DMS114 treated with DMSO at 0.1 percent for 48 hours (cell line): ENCODE data around the gene ANKRD12.

Experiments used
- DNase-seq: peaks from one replicate; lab custom pipeline; 2025; ENCODE audit not compliant: unreplicated experiment; lab: John Stamatoyannopoulos, UW

Gene ANKRD12

DNA sequence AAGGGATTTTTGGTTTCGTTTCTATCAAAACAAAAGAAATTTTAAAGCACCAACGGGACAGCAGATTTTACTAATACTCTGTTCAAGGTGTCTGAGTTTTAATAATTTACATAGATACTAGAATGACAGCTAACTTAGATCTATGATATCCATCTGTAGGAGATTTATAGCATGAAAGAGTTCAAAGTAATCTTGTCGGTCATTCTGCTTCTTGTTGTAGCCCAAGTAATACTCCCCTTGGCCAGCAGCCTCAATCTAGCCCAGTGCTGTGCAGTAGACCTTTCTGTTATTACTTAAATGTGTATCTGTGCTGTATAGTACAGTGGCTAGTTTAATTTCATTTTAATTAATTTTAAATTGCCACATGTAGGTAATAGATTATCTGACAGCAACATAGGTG lies 44.7 kb downstream of the ANKRD12 start:
- DNase-seq = no peak

DNA sequence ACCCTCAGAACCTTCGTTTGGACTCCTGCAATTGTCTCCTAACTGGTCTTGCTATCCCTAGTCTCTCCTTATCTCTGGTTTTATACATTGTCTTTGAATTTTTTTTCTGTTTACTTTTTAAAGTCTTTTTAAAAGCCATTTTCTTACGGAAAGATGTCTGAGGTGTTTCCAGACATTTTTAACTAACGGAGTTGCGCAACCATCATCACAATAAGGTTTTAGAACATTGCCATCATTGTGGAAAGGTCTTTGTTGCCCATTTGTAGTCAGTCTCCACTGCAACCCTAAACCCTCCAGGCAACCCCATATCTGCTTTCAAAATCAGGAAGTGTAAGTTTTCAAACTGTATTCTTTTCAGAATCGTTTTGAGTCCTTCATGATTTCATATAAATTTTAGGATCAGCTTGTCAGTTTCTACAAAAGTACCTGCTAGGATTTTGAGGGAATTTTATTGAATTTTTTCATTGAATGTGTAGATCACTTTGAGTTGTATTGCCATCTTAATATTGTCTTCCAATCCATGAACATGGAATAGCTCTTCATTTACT lies 46.3 kb downstream of the ANKRD12 start:
- no peak for DNase-seq

DNA sequence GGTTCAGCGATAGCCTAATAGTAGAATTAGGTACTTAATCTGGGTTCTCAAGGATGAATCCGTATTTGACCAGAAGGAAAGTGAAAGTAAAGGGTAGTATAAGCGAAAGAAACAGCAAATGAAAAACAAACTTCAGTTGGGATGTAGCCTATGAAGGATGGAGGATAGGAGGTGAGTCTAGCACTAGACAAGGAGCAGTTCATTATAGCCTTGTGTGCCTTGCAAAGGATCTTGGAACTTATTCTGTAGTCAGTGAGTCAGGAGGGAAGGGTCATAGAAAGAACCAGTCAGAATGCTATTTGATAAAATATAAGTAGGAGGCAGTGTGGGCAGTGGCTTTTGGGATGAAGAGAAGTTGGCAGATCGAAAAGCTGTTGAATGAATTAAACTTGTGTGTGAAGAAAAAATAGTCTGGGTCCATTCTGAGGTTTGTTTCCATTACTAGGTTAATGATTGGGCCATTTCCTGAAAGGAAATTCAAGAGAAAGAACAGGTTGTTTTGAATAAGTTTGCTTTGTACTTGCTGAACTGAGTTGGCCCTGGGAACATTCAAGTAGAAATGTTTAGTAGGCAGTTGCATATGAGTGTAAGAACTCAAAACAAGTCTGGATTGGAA lies 48.5 kb downstream of the ANKRD12 start:
- no peak for DNase-seq

DNA sequence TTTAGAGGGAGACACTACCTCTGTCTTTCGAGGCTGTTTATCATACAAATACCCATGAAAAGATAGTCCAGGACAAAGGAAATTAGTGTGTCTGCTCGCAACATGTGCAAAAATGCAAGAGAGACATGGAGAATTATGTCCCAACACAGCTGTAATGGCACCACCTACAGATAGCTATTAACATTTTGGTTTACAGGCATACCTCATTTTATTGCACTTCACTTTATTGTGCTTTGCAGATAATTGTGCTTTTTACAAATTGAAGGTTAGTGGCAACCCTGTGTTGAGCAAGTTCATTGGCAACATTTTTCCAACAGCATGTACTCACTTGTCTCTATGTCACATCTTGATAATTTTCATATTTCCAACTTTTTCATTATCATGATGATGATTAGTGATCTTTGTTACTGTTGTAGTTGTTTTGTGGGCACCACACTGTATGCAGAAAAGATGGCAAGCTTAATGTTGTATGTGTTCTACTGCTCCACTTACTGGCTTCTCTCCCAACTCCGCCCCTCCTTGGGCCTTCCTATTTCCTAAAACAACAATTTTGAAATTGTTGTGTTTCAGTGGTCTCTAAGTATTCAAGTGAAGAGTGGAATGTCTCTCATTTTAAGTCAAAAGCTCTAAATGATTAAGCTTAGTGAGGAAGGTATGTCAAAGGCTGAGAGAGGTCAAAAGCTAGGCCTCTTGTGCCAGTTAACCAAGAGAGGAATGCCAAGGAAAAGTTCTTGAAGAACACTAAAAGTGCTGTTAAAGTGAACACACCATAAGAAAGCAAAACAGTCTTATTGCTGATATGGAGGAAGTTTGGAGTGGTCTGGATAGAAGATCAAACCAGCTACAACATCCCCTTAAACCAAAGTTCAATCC lies 52.0 kb downstream of the ANKRD12 start:
- no peak for DNase-seq

DNA sequence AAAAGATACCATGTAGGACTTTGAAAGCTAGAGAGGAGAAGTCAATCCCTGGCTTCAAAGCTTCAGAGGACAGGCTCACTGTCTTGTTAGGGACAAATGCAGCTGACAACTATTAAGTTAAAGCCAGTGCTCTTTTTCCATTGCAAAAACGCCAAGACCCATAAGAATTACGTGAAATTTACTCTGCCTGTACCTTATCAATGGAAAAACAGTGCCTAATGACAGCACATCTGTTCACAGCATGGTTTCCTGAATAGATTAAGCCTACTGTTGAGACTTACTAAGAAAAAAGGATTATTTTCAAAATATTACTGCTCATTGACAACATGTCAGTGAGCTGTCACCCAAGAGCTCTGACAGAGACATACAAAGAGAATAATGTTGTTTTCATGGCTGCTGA lies 52.9 kb downstream of the ANKRD12 start:
- DNase-seq = no peak

DNA sequence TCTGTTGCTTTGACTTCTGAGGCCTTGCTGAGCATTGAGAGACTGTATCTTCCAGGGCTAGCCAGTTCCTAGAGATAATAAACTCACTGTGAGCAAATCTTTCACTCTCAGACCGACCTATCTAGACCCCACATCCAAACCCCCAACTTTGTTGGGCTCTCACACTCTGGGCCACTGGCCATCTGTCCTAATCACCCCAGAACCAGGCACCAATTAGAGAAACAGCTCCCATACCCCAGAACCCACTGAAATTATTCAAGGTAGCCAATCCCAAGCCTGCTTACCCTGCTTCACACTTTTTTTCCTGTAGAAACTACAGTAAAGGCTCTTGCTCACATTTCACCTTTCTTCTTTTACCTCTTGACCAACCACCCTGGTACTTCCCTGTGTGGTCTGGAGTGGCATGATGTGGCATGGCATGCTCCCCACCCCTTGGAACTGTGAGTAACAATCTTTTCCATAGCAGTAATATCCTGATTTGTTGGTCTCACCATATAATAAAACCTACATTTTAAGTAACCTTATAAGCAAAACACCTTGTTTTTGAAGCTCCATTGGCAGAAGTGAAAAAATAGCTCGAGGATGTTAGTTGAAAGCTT lies 55.2 kb downstream of the ANKRD12 start:
- DNase-seq = no peak

DNA sequence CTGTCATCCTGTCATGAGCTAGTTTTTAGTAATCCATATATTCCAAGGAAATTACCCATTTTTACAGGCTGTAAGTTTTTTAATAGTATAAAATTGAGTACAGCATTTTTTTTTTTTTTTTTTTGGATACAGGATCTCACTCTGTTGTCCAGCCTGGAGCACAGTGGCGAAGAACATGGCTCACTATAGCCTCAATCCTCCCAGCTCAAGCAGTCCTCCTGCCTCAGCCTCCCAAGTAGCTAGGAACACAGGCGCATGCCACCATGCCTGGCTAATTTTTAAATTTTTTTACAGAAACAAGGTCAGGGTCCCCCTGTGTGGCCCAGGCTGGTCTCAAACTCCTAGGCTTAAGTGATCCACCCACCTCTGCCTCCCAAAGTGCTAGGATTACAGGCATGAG lies 56.5 kb downstream of the ANKRD12 start:
- DNase-seq = no peak

DNA sequence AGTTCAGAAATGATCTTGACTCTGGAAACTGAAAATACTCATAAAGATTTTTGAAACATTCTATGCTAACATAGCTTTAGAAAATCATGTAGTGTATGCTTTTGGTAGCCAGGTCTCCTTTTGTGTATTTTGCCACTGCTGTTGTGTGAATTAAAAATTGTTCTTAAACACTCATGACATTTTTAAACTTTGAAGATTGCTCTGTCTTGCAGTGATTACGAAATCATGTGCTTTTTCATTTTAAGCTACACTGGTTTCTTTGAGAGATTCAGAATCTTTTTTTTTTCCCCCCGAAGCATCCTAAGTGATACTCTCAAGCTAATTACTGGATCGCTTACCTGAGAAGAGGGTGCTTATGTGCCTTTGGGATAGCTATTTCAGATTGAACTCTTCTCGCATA lies 60.0 kb downstream of the ANKRD12 start:
- DNase-seq = no peak

DNA sequence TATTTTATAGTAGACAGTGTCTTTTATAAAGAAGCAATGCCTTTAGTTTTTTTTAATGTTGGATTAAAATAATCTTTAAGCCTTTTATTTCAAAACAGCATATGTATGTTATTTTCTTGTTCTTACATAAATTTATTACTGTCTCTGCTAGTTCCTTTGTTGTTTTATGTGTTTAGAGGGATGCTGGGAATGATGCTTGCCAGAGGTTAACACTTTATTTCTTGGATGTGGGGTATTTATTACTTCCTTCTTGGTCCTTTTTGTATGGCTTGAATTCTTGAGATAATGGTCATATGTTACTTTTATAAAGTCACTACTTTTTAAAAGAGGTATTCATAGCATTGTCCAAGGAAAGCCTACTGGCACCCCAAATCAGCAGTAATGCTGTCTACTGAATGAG lies 63.1 kb downstream of the ANKRD12 start:
- no peak for DNase-seq

DNA sequence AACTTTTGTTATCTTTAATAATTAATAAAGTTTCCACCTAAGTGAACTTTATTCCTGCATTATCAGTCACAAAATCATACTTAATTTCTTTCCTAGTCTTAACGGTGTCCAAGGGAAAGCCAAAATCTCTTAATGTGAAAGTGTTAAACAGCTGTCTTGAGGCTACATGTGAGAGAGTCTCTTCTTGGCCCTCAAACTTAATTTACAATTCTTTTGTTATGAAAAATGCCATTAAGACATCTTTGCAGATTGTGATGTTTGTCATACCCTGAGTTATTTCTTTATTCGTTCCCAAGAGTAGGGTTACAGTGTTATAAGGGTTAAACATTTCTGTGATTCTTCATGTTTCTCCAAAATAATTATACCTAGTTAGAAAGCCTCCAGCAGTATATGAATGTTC lies 64.6 kb downstream of the ANKRD12 start:
- DNase-seq = no peak

DNA sequence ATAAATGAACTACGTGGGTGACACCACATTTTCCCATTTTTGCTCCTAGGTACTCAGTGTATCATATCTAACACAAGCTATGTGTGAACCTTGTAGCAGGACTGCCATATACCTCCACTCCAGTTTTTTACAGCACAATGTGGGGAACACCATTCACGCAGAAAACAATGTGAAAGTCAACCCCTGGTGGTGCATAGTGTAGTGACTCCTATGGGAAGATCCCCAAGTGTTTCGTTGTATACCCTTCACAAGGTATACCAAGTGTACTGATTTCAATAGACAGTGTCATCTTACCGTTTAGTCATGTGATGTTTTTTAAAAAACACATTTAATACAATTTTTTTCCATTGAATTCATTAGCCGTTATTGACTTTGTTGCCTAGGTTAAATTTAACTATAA lies 68.1 kb downstream of the ANKRD12 start:
- DNase-seq = no peak

DNA sequence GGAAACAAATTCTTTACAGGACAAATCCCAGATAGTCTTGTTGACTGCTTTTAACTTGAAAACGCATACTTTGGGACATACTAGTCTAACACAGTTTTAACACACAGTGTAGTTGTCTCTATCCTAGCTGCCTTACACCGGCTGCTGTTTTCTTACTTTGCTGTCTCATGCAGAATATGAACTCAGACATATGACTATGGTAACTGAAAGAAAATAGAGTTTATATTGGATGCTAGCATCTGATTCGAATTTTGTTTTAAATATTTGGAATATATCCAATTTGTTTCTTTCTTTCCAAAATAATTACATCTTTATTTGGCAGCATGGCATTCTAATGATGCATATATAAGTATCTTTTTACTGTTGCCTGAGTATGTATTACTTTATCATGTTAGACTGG lies 69.8 kb downstream of the ANKRD12 start:
- DNase-seq = no peak

DNA sequence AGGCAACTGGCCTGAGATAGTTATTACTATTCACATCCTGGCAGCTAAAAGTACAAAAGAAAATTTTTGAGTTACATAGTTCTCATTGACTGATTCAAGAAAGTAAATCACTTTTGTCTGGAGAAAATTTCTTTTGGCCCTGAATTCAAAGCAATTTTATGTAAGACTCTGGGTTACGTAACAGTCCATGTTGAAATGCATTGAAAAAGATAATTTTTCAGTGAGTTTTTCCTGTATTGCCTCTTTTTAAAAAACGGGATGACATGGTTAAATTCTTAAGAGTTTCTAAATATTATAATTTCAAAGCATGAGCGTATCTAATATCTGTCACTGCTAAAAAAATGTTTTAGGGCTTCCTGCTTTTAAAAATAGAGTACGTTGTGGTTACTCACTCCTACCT lies 72.7 kb downstream of the ANKRD12 start:
- no peak for DNase-seq

DNA sequence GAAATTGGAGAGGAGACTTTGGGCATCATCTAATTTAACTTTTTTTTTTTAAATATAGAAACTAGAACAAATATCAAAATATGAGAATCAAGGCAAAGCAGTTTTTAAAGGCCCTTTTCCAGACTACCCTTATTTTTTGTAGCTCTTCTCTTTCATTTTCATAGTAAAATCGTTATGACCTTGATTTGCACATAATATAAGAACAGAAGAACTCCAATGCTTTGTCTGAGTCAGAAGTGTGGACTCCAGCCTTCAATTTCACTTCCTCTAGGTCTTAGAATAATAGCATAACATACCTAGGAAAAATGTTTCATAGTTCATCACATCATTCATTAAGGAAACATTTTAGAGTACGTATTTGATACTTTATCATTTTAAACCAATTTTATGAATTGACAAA lies 74.4 kb downstream of the ANKRD12 start:
- no peak for DNase-seq

DNA sequence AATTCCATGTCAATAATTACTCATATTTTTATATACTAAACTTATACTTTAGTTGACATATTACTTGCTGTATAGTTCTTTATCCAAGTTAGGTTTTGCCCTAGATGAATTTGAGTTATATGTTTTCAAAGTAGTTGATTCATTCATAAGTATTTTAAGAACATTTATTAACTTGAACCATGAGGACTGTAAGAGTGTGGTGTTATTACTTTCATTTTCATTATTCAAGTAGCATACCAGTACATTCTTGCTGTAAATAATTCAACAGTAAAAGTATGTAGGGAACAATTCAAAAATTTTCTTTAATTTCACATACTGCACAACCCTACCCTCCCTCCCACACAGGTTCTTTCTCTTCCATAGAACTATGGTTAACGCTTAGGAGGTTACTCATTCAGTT lies 75.4 kb downstream of the ANKRD12 start:
- no peak for DNase-seq

DNA sequence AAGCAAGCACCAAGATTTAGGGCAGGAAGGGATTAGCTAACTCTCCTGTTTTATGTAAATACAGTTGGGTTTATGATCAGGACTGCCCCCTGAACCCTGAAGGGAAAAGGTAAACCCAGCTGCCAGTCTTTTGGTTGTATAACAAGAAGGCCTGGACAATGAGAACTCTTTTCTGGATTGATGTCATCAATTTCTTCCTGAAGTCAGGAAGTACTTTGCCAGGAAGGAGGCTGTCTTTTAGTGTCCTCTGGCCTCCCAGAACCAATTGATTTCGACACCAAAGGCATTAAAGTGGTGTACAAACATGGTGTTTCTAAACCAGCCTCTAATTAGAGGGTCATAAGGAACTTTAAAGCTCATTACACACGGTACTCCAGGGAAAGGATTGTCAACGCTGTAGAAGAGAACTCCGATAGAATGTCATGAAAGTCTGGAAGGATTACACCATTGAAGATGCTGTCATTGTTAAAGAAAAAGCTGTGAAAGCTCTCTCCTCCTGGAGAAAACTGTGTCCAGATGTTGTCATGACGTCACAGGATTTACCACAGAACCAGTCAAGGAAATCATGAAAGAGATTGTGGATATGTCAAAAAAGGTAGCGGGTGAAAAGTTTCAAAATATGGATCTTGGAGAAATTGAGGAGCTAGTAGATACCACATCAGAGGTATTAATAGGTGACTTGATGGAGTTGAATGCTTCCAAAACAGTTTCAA lies 78.8 kb downstream of the ANKRD12 start:
- no peak for DNase-seq

DNA sequence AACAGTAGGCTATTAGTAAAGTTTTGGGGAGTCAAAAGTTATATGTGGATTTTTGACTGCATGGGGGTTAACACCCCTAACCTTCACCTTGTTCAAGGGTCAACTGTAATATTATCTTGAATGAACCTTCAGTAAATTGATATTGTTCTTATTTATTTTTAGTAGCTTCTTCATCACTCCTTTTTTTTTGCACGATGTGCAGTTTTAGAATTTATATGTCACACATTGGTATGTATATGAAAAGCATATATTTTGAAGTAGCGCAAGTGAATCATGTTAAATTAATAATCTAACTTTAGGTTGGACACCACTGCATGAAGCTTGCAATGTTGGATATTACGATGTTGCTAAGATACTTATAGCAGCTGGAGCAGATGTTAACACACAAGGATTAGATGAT lies 79.9 kb downstream of the ANKRD12 start:
- DNase-seq = no peak

DNA sequence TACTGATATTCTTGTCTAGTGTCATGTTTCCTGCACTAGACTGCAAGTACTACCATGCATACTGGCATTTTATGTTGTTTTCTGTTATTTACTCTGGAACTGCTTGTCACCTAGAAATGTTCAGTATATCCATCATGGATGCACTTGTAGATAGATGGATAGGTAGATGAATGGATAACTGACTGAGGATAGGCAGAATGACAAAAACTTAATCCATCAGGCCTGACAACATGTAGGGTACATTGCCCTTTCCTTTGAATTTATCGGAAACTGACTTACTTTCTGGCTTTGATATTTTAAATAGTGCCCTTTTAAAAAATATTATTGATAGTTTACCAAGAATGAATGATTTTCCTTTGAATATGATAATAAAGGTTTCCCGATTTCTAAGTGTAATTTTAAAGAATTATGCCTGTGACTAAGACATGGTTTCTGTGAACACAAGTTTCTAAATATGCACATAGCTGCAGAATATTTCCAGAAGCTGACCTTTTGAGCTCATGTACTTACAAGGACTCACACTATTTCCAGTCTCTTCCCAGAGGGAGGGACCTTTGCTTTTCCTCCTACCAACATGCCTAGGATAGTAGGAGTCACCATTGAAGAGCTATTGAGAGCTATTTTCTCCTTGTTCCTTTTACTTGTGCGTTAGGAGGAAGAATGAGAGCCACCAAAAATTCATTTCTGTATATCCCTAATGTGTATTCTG lies 81.3 kb downstream of the ANKRD12 start:
- no peak for DNase-seq

DNA sequence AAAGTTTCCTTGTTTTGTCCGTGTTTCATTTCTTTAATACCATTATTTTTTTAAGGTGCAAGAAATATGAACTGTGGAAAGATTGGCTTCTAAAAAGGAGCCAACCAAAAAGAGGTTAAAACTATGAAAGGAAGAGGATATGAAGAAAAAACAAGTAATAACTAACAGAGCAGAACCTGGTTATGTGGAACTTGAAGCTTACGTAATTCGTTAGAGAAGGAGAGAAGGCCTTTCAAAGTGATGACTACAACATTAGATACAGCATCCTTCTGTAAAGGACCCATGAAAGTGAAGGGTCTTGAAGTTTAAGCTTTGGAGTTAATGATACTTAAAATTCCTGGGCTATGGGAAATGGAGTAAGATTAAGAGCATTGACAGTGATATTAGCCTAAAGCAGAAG lies 84.5 kb downstream of the ANKRD12 start:
- no peak for DNase-seq

DNA sequence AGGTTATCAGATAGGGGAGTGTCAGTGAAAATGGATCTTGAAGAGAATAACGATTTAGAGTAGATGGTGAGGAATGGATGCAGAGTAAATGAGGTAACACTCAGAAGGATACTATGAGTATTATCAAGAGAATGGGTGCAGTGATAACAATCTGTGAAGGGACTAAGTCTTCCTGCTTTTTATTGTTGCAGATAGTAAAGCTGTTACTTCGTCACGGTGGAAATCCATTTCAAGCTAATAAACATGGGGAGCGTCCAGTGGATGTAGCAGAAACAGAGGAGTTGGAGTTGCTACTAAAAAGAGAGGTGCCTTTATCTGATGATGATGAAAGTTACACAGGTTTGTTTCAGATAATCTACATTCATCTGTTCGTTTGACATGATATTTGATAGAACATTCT lies 85.1 kb downstream of the ANKRD12 start:
- DNase-seq = no peak

DNA sequence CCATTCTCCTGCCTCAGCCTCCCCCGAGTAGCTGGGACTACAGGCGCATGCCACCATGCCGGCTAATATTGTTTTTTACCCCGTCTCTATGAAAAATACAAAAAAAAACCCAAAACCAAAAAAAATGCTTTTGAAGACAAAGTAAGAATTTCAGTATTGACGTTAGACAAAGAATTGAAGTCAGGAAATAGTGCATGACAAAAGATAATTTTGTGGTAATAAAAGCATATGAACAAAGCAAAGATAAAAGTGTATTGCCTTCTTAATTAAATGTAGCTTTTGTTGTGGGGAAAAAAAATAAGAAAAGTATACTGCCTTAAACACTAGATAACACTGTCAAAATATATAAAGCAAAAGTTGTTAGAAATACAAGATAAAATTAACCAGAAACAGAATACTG lies 86.8 kb downstream of the ANKRD12 start:
- DNase-seq = no peak
